Tibial artery (tissue), 4 donors: ENCODE data around the gene PRR5L.

ENCODE experiments used
- DNase-seq, 2 donors: peaks; one replicate each; pipeline ENCODE4 v3.0.0-alpha.2; 2019
- H3K27ac ChIP-seq, 2 donors: fragments of 200-600 bp; sonication (generic) in 1 of 2; 1 replicate in 1 of 2; 2 replicates in 1 of 2; pipeline ENCODE4 v1.5.1; 2018 to 2019; ENCODE audit warnings: mild to moderate bottlenecking in 1 of 2
- H3K27me3 ChIP-seq, 2 donors: fragments of 200-600 bp; sonication (generic) in 1 of 2; one replicate each; pipeline versions ENCODE4 v1.5.1 to v1.6.0; 2016 to 2019
- H3K36me3 ChIP-seq, 3 donors: fragments of 200-600 bp; sonication (generic) in 2 of 3; one replicate each; pipeline ENCODE4 v1.5.1; 2016 to 2019; ENCODE audit warnings: mild to moderate bottlenecking in 2 of 3
- H3K4me1 ChIP-seq, 4 donors: fragments of 200-600 bp; sonication (generic) in 2 of 4; 1 replicate in 3 of 4; 2 replicates in 1 of 4; pipeline ENCODE4 v1.5.1; 2016 to 2019
- H3K4me3 ChIP-seq, 2 donors: fragments of 200-600 bp; sonication (generic) in 1 of 2; 1 replicate in 1 of 2; 2 replicates in 1 of 2; pipeline ENCODE4 v1.5.1; 2018 to 2019; ENCODE audit warnings: mild to moderate bottlenecking in 2 of 2
- H3K9me3 ChIP-seq, 3 donors: fragments of 200-600 bp; sonication (generic) in 1 of 3; one replicate each; pipeline ENCODE4 v1.5.1; 2016 to 2019
- intact Hi-C: fragments of 100-400 bp; cut with DNase I; formaldehyde crosslinking; loops from one replicate; pipeline ENCODE4 v1.15.0; 2023; ENCODE audit warnings: low total_unique reads
- TF ChIP-seq, protein P1 (sequence below), 2 experiments: fragments of 200-600 bp in 1 of 2; fragments of 450-650 bp in 1 of 2; IDR thresholded peaks; one replicate each; pipeline ENCODE4 v1.5.1; 2017 to 2019; ENCODE audit warnings: antibody characterized with exemption in 2 of 2, mild to moderate bottlenecking in 1 of 2, moderate library complexity in 1 of 2

Gene PRR5L

GRCh38 chr11:36352922-36353321, 56.8 kb downstream of the PRR5L start:
- no peaks in the 10 kb centered on the region for H3K27me3 ChIP-seq
- H3K9me3 ChIP-seq: no peaks in the 10 kb centered on the region
- TF ChIP-seq, protein P1, sequence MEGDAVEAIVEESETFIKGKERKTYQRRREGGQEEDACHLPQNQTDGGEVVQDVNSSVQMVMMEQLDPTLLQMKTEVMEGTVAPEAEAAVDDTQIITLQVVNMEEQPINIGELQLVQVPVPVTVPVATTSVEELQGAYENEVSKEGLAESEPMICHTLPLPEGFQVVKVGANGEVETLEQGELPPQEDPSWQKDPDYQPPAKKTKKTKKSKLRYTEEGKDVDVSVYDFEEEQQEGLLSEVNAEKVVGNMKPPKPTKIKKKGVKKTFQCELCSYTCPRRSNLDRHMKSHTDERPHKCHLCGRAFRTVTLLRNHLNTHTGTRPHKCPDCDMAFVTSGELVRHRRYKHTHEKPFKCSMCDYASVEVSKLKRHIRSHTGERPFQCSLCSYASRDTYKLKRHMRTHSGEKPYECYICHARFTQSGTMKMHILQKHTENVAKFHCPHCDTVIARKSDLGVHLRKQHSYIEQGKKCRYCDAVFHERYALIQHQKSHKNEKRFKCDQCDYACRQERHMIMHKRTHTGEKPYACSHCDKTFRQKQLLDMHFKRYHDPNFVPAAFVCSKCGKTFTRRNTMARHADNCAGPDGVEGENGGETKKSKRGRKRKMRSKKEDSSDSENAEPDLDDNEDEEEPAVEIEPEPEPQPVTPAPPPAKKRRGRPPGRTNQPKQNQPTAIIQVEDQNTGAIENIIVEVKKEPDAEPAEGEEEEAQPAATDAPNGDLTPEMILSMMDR (IDR thresholded peaks at IDR 0.05): no peak
- H3K4me3 ChIP-seq: no peak overlapping the region
- H3K27ac ChIP-seq: no peak overlapping the region
- DNase-seq: no peak
- H3K4me1 ChIP-seq: no peaks in the 10 kb centered on the region
- no peaks in the 10 kb centered on the region for H3K36me3 ChIP-seq
- intact Hi-C loops: no loop called here

DNA sequence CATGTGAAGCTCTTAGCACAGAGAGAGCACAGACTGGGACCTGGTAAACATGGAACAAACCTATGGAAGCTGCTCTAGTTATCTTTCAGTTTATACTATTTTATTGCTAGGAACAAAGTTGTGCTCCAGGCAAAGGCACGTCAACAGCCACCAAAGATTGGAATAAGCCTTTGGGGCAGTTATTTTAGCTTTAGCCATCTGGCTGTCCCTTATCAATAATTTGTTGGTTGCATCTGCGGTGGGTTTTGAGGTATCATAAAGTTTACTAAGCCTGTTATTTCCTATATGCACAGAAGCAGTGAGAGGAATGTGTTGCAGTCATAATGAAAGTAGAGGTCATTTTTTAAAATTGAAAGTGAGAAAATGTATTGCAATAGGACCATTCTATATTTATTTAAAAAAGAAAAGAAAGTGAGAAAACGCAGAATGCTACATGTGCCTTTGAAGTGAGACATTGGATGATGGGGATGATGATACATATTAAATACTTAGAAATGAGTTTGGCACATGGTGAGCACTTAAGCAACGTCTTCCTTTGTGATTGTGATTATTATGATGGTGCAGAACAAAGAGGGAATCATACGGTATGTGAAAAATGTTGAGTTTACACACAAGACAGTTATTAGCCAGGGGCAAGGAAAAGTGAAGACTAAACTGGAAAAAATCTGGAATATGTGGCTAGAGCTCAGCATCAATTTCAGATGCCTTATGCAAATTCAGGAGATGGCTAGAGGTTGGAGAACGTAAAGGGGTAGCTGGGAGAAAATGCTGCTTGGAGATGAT, 58.3 kb downstream of the PRR5L start:
- TF ChIP-seq, protein P1 (IDR thresholded peaks at IDR 0.05): no peak
- intact Hi-C loops: no loop called here
- H3K4me1 ChIP-seq: no peaks in the 10 kb centered on the region
- no peaks in the 10 kb centered on the region for H3K36me3 ChIP-seq
- H3K27ac ChIP-seq: no peak overlapping the region
- H3K9me3 ChIP-seq: no peaks in the 10 kb centered on the region
- no peak for DNase-seq
- H3K4me3 ChIP-seq: no peak overlapping the region
- no peaks in the 10 kb centered on the region for H3K27me3 ChIP-seq

DNA sequence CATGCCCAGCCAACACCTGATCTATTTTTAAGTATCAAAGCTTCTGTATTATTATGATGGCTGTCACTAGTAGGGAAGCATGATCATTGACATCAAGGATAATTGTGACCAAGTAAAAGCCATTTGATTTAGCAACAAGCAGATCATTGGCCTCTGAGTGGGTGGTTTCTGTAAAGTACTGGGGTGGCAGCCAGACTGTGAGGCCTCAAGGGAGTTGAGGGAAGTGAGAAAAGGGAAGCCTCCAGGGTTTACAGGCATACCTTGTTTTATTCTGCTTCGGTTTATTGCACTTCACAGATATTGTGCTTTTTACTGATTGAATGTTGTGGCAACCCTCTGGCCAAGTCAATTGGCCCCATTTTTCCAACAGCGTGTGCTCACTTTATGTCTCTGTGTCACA, 60.1 kb downstream of the PRR5L start:
- peak in 1 of 2 donors; percentile 35 for DNase-seq
- Histone ChIP-seq H3K4me1 (no peaks in the 10 kb centered on the region), H3K4me3 (no peak overlapping the region), H3K27ac (no peak overlapping the region), H3K9me3 (no peaks in the 10 kb centered on the region), H3K36me3 (no peaks in the 10 kb centered on the region), H3K27me3 (no peaks in the 10 kb centered on the region)
- intact Hi-C loops: no loop called here
- TF ChIP-seq, protein P1 (IDR thresholded peaks at IDR 0.05): no peak

GRCh38 chr11:36357831-36358230, 61.7 kb downstream of the PRR5L start:
- no peaks in the 10 kb centered on the region for H3K36me3 ChIP-seq
- H3K4me3 ChIP-seq: no peak overlapping the region
- intact Hi-C loops: no loop called here
- no peaks in the 10 kb centered on the region for H3K27me3 ChIP-seq
- peaks cover 0 to 13% (median 2%) of the 10 kb centered on the region in 4 donors for H3K4me1 ChIP-seq
- no peaks in the 10 kb centered on the region for H3K9me3 ChIP-seq
- DNase-seq: no peak
- H3K27ac ChIP-seq: no peak overlapping the region
- TF ChIP-seq, protein P1 (IDR thresholded peaks at IDR 0.05): no peak

DNA sequence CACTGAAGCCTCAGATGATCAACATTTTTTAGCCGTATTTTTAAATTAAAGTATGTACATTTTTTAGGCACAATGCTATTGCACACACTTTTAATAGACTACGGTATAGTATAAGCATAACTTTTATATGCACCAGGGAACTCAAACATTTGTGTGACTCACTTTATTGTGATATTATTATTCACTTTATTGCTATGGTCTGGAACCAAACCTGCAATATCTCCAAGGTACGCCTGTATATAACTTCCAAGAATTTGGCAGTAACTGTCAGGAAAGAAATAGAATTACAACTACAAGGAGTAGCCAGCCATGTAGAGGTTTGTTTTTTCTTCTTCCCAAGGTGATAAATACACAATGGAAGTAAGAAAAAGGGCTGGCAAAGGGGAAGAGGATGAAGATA, 62.3 kb downstream of the PRR5L start:
- DNase-seq: no peak
- intact Hi-C loops: no loop called here
- TF ChIP-seq, protein P1 (IDR thresholded peaks at IDR 0.05): no peak
- H3K4me3 ChIP-seq: no peak overlapping the region
- peaks cover 0 to 13% (median 2%) of the 10 kb centered on the region in 4 donors for H3K4me1 ChIP-seq
- no peak overlapping the region for H3K27ac ChIP-seq
- H3K36me3 ChIP-seq: no peaks in the 10 kb centered on the region
- H3K9me3 ChIP-seq: no peaks in the 10 kb centered on the region
- H3K27me3 ChIP-seq: no peaks in the 10 kb centered on the region
